IPS DF 4.7 (cell line): ENCODE results near the gene MCCC2.
A peak's percentile ranks its signal among the peaks of the same experiment; 100 is the strongest.
"Not testable (repeated sequence)": the region's sequence is repeated elsewhere in the genome, so short reads cannot be mapped to it uniquely, and the experiment has no call there.

ENCODE experiments used
- DNase-seq: peaks from one replicate; pipeline ENCODE4 v3.0.0-alpha.2; 2013; ENCODE audit warnings: low spot score; ENCODE audit errors: extremely low read depth

MCCC2 gene

DNA sequence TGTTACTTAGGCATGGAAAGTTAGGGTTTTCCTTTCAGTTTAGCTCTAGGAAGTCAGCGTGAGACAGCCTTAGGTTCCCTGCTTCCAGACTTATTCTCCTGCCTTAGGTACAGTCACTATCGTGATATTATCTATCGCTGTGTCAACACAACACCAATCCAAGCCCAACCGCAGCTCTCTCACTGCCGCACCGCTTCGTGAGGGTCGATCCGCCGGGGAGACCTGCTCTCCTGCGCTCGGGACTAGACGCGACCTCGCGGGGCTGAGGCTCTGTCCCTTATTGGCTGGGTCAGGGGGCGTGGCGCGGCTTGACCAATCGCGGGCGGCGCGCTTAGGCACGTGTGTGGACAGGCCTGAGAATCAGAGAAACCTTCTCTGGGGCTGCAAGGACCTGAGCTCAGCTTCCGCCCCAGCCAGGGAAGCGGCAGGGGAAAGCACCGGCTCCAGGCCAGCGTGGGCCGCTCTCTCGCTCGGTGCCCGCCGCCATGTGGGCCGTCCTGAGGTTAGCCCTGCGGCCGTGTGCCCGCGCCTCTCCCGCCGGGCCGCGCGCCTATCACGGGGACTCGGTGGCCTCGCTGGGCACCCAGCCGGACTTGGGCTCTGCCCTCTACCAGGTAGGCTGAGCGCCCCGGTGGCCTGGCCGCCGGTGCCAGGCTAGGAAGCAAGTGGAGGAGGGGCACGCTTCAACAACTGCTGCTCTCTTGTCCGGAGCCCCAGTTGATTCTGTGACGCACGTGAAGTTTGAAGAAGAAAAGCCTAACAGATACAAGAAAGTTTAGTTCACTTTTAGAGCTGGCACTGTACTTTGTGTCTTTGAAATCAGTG, at the start of gene MCCC2:
TSS of gene MCCC2 (plus strand) at position 400 of the 825 bp plus-strand sequence. CDS start at position 486, 86 bp downstream.
- DNase-seq: peak; percentile 78

DNA sequence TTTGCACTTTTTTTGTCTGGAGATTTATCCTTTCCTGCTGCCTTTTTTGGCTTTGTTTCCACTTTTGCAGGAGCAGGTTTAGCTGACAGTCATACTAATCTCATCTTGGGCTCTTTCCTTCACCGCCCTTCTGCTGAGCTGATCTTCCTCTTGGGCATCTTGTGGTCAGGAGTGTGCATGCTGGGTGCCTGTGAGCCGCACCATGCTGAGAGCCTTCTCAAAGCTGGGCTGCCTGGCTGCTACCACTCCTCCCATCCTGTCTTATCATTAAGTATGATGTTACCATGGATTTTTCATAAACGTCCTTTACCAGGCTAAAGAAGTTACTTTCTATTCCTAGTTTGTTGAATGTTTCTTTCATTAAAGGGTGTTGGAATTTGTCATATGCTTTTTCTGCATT, 49.5 kb upstream of the MCCC2 start:
- no peak for DNase-seq

DNA sequence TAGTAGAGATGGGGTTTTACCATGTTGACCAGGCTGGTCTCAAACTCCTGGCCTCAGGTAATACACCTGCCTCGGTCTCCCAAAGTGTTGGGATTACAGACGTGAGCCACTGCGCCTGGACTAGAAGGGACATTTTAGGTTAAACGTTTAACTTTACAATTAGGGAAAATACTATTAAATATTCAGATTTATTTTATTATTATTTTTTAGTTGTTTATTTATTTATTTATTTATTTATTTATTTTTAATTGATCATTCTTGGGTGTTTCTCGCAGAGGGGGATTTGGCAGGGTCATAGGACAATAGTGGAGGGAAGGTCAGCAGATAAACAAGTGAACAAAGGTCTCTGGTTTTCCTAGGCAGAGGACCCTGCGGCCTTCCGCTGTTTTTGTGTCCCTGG, 36.3 kb upstream of the MCCC2 start:
- DNase-seq: not testable (repeated sequence)

DNA sequence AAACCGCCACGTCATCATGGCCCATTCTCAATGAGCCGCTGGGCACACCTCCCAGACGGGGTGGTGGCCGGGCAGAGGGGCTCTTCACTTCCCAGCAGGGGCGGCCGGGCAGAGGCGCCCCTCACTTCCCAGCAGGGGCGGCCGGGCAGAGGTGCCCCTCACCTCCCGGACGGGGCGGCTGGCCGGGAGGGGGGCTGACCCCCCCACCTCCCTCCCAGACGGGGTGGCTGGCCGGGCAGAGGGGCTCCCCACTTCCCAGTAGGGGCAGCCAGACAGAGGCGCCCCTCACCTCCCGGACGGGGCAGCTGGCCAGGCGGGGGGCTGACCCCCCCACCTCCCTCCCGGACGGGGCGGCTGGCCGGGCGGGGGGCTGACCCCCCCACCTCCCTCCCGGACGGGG, 35.6 kb upstream of the MCCC2 start:
- DNase-seq: not testable (repeated sequence)

DNA sequence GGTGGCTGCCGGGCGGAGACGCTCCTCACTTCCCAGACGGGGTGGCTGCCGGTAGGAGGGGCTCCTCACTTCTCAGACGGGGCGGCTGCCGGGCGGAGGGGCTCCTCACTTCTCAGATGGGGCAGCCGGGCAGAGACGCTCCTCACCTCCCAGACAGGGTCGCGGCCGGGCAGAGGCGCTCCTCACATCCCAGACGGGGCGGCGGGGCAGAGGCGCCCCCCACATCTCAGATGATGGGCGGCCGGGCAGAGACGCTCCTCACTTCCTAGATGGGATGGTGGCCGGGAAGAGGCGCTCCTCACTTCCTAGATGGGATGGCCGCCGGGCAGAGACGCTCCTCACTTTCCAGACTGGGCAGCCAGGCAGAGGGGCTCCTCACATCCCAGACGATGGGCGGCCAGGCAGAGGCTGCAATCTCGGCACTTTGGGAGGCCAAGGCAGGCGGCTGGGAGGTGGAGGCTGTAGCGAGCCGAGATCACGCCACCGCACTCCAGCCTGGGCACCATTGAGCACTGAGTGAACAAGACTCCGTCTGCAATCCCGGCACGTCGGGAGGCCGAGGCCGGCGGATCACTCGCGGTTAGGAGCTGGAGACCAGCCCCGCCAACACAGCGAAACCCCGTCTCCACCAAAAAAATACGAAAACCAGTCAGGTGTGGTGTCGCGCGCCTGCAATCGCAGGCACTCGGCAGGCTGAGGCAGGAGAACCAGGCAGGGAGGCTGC, 35.0 kb upstream of the MCCC2 start:
- not testable (repeated sequence) for DNase-seq

DNA sequence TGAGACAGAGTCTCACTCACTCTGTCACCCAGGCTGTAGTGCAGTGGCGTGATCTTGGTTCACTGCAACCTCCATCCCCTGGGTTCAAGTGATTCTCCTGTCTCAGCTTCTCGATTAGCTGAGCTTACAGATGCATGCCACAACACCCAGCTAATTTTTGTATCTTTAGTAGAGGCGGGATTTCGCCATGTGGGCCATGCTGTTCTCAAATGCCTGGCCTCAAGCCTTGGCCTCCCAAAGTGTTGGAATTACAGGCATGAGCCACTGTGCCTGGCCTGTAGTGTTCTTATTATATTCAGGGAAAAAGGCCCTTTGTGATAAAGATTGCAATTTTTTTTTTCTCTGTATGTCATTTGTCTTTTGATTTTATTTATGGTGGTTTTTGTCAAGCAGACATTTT, 24.0 kb upstream of the MCCC2 start:
- no peak for DNase-seq

DNA sequence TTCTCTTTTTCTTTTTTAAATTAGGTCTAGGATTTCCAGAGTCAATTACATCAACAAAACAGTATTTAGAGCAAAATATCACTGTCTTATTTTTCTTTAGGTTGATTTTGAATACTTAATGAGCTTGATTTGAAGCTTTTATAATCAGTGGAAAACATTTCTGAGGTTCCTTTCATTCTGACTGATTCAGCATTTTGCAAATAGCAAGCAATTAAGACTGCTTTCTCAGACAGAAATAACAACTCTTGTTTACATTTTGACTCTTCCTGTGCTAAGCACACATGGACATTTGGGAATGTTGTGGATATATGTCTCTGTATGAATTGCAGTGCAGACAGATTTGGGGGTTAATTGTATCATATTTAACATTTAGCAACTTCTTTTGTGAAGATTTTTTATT, 22.2 kb upstream of the MCCC2 start:
- no peak for DNase-seq

DNA sequence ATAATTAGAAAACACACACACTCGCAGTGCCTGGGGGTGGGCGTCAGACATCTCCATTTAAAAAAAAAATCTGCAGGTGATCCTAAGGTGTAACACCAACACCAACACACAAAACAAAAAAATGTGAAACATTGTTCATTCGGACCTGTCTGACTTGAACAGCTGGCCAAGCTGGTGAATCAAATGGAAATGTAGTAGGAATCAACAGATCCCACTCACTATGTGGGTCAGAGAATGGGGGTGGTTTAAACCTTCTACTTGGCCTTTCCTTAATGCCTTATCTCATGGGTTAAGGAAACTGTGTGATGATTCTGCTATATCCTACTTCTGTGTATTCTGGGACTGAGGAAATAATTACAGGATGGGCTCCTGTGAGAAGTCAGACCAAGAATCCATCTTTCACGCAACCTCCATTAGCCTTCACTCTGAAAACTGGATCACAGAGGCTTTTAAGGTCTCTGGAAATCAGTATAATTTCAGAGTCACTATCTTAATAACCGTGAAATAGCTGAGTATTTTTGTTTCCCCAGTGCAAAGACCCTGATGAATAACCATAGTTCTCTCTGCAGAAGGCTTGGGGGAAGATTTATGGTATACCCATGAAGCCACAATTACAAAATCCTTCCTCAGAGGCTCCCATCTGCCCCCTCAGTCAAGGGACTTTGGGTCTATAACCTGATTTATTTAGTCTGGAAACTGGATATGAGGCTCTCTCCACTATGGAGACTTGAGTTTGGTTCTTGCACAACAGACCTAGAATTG, 17.2 kb upstream of the MCCC2 start:
- no peak for DNase-seq

DNA sequence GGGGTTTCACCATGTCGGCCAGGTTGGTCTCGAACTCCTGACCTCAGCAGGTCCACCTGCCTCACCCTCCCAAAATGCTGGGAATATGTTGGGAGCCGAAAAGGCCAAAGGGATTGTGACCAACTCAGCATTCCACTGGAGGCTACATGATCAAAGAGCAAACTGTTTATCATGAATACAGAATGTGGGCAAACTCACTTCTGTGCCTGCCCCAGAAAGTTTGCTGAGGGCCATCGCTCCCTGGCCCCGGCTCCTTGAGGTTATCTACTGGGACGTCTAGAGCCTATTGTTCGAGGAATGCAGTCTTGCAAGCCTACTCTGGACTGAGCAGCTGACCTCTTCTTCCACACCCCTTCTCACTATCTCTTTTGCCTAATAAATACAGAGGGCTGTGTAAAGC, 15.3 kb upstream of the MCCC2 start:
- not testable (repeated sequence) for DNase-seq

DNA sequence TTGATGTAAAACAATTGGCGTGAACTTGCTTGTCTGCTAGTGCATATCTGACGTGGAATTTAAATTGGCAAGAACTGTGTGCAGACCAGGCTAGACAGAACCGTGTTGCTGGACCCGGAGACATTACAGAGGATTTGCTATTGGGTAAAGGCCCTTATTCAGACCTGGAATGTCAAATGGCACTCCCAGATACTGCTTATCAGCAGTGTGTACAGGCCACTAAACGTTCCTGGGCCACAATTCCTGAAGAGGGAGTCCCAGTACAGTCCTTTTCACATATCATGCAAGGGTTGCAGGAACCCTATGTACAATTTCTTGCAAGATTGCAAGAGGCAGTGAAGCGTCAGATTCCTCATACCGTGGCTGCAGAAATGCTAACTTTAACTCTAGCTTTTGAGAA, 13.5 kb upstream of the MCCC2 start:
- no peak for DNase-seq

DNA sequence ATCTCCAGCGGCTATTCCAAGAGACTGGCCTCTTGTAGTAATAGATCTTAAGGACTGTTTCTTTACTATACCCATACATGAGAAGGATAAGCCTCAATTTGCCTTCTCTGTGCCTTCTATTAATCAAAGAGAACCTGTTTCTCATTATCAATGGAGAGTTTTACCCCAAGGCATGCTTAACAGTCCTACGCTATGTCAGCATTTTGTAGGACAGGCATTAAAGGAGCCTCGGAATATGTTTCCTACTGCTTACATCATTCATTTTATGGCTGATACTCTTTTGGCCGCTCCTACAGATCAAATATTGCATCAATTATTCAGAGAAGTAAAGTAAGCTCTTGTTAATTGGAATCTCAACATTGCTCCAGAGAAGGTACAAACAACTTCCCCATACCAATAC, 11.6 kb upstream of the MCCC2 start:
- not testable (repeated sequence) for DNase-seq

DNA sequence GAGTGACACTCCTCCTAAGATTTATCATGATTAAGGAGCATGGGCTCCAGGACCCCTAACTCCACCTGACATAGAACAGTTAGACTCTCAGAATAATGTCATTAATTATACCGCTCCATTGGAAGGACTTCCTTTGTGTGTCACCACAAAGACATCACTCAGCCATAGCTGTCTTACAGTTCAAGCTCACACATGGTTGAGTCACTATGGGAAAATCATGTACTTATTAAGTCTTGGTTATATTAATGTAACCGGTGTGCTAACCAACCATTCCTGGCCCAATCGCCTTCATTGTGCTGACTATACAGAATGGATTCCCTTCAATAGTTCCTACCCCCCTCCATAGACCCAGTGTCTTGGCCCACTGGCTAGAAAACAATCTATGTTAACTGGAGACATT, 10.9 kb upstream of the MCCC2 start:
- no peak for DNase-seq

DNA sequence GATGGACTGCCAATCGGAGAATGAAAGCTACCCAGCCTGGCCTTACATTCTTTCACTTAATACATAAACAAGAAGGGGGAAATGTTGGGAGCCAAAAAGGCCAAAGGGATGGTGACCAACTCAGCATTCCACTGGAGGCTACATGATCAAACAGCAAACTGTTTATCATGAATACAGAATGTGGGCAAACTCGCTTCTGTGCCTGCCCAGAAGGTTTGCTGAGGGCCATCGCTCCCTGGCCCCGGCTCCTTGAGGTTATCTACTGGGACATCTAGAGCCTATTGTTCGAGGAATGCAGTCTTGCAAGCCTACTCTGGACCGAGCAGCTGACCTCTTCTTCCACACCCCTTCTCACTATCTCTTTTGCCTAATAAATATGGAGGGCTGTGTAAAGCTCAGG, 9.3 kb upstream of the MCCC2 start:
- DNase-seq: not testable (repeated sequence)

DNA sequence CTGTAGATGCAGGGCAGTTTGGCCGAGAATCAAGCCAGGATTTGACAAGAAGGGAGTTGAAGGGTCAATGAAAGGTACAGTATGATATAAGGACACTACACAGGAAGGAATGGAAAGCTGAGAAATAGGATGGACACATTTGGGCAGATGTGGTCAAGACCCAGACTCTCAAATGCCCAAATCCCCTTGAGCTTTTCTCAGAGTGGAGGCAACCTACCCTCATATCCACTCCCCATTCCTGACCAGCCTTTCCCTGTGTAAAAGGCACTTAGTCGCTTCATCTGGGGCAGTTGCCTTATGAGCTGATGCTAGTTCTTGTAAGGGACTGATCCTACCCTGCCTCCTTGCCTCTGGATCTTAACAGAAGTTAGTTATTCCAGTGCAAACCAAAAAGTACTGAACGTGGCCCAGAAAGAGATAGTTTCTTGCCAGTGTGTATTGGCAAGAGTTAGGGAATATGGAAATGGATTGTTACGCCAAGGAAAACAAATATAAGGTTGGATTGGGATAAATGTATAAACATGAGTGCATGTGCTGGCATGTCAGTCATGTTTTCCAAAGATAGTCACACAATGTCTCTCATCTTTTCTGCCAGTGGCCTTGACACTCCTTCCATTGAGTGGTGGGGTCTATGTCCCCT, 4.1 kb upstream of the MCCC2 start:
- DNase-seq: no peak

DNA sequence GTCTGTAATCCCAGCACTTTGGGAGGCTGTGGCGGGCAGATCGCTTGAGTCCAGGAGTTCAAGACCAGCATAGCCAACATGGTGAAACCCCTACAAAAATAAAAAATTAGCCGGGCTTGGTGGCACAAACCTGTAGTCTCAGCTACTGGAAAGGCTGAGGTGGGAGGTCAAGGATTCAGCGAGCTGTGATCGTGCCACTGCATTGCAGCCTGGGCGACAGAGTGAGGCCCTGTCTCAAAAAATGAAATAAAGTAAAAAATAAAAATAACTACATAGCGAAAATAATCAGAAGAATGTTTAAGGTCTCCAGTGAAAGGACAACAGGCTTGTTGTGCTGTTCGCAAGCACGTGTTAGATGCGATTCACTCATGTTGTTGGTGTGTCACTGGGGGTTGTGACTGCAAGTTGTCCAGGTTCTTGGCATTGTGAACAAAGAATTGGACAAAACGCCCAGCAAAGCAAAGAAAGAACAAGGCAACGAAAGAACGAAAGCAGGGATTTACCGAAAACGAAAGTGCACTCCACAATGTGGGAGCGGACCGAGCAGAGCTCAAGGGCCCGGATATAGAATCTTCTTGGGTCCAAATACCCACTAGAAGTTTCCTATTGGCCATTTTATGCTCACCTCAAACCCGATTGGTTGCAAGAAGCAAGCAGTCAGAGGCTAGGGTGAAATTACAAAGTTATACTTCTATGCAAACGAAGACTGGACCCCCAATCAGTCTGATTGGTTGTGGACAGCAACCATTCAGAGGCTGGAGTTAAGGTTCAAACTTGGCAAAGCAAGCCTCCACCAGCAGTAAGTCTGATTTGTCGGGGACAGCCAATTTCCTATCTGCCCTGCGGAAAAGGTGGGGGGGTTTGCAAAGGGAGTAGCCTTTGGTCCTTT, 844 bp upstream of the MCCC2 start:
- no peak for DNase-seq

DNA sequence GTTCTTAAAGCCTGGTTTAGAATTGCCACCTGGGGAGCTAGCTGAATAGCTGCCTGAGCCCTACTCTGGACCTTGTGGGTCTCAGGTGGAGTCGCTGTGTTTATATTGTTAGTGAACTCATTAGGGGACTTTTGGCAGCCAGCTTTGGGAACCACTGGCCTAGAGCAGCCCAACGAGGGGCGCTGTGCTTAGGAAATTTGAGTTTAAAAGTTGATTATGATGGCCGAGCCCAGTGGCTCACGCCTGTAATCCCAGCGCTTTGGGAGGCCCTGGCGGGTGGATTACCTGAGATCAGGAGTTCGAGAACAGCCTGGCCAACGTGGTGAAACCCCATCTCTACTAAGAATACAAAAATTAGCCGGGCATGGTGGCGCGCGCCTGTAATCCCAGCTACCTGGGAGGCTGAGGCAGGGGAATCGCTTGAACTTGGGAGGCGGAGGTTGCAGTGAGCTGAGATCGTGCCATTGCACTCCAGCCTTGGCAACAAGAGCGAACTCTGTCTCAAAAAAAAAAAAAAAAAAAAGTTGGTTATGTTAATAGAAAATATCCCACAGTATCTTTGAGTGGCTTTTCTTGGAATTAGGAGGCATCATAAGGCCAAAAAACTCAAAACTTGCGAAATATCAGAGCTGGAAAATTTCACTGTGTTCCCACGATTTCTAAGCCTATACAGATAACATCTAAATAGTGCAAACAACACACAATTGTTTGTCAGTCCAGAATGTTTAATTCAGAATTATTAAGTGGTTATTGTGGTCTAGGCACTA, 809 bp downstream of the MCCC2 start:
- no peak for DNase-seq

DNA sequence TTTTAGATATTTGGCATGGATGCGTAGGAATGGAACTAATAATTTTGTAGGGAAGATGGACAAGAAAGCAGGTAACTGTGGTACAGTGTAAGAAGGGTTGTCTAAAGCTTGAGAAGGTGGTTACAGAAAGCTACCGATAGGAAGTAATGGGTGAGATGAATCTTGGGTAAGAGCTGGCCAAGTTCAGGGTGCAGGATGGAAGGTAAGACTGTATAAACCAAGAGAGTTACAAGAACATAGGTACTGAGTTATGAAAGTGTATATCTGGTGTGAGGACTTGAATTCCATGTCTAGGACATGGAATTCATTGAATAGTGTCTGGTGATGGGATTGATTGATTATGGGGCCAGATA, 1.4 kb downstream of the MCCC2 start:
- DNase-seq: no peak

DNA sequence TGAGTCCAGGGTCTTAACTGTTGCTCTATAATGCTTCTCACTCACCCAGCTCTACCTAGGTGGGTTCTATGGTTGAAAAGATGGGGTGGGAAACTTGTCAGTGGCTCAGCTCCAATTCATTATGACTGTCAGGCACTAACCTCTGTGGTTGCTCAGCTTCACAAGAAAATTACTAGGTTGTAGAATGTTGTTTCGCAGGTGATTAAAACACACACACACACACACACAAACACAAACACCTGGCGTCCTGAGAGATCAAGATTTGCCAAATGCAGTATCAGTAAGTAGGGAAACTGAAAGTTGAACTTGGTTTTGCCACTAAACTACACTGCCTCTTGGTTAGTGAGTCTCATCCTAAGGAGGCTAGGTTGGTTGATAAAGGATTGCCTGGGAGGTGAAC, 2.8 kb downstream of the MCCC2 start:
- DNase-seq: no peak

DNA sequence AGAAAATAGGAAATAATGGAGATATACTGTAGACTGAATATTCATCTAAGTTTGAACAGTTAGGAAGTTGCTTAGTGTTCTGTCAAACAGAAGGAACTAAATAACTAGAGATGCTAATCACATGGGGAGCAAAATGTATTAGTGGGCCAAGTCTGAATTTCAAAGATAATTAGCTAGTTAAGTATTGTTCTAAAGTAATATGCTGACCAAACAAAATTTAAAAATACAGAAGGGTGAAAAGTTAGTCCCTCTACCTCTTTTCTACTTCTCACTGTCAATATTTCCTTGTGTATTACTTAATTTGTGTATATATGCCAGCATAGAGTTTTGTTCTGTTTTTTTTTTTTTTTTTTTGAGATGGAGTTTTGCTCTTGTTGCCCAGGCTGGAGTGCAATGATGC, 4.0 kb downstream of the MCCC2 start:
- DNase-seq: no peak

DNA sequence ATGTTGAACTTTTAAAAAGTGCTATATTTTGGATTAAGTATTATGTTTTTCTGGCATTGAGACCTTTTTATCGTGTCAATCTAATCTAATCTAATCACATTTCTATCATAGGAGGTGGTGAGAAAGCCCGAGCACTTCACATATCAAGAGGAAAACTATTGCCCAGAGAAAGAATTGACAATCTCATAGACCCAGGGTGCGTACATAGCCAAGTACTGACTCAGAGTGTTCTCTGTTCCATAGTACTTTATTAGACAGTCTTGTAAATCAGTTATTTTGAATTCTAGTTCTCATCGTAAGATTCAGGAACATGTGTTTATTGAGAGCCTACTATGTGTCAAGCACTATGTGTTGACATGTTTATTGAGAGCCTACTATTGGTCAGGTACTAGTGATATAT, 9.0 kb downstream of the MCCC2 start:
- no peak for DNase-seq
